T-cell (primary cell): ENCODE data around the gene PLCL1. TPM values are rescaled to one million over a fixed set of nuclear protein-coding genes. Genes with fewer than 3 reads are reported as not detected.

Experiments used
- ATAC-seq, 4 experiments: fragments of 200-7000 bp in 3 of 4; fragments of 150-1000 bp in 1 of 4; cut with Tn5 transposase; replicated peaks in 1 of 4; 1 replicate in 3 of 4; 2 replicates in 1 of 4; pipeline ENCODE4 v1.10.0; 2021; ENCODE audit warnings: moderate library complexity in 3 of 4, mild to moderate bottlenecking in 2 of 4, moderate number of reproducible peaks in 1 of 4
- CTCF ChIA-PET, 2 donors: fragments of 300-600 bp; sonication (Branson Sonifier 250); formaldehyde crosslinking; loops; one replicate each; lab custom pipeline; 2022; ENCODE audit warnings: antibody characterized with exemption in 2 of 2; lab: Charles Lee
- POLR2A ChIA-PET, 2 donors: fragments of 300-600 bp; sonication (Branson Sonifier 250); formaldehyde crosslinking; loops; one replicate each; lab custom pipeline; 2022; ENCODE audit warnings: antibody characterized with exemption in 2 of 2; lab: Charles Lee
- DNase-seq, 35 experiments: peaks; one replicate each; pipeline versions ENCODE4 v3.0.0 to v3.0.0-alpha.2; 2013 to 2023
- H3K27ac ChIP-seq: one replicate; pipeline ENCODE4 v1.5.1; 2013; ENCODE audit warnings: low read length
- H3K27me3 ChIP-seq, 2 experiments: replicated peaks in 1 of 2; 1 replicate in 1 of 2; 2 replicates in 1 of 2; pipeline versions ENCODE4 v1.6.1 to v1.7.0; 2013; ENCODE audit warnings: low read length in 1 of 2, mixed read lengths in 1 of 2; ENCODE audit not compliant: control insufficient read depth in 2 of 2, insufficient read depth in 2 of 2; ENCODE audit errors: extremely low read depth in 1 of 2
- H3K36me3 ChIP-seq, 2 donors: 1 replicate in 1 of 2; 2 replicates in 1 of 2; pipeline versions ENCODE4 v1.6.1 to v1.7.0; 2013; ENCODE audit warnings: low read length in 1 of 2; ENCODE audit not compliant: control insufficient read depth in 2 of 2, insufficient read depth in 1 of 2; ENCODE audit errors: extremely low read depth in 1 of 2
- H3K4me1 ChIP-seq, 2 experiments: 1 replicate in 1 of 2; 2 replicates in 1 of 2; pipeline versions ENCODE4 v1.6.1 to v1.7.0; 2013; ENCODE audit warnings: low read length in 2 of 2, mixed read lengths in 1 of 2; ENCODE audit not compliant: insufficient read depth in 2 of 2, control insufficient read depth in 1 of 2; ENCODE audit errors: extremely low read depth in 1 of 2
- H3K4me3 ChIP-seq, 2 donors: 1 replicate in 1 of 2; 2 replicates in 1 of 2; pipeline versions ENCODE4 v1.5.1 to v1.7.0; 2013; ENCODE audit warnings: mild to moderate bottlenecking in 2 of 2, low read length in 1 of 2, moderate library complexity in 1 of 2; ENCODE audit not compliant: control insufficient read depth in 1 of 2; ENCODE audit errors: extremely low read depth in 1 of 2
- H3K9me3 ChIP-seq: 2 replicates; pipeline ENCODE4 v1.7.0; 2013
- H3K27ac Mint-ChIP-seq, 2 donors: one replicate each; pipeline ENCODE4 v1.8.0; 2020 to 2021; ENCODE audit warnings: mild to moderate bottlenecking in 2 of 2, mixed read lengths in 2 of 2
- H3K27me3 Mint-ChIP-seq, 2 donors: one replicate each; pipeline ENCODE4 v1.8.0; 2021 to 2022; ENCODE audit warnings: mixed read lengths in 2 of 2
- H3K36me3 Mint-ChIP-seq: one replicate; pipeline ENCODE4 v1.8.0; 2021; ENCODE audit warnings: mixed read lengths
- H3K4me1 Mint-ChIP-seq, 3 donors: one replicate each; pipeline ENCODE4 v1.8.0; 2020 to 2022; ENCODE audit warnings: mixed read lengths in 3 of 3, mild to moderate bottlenecking in 1 of 3
- H3K4me3 Mint-ChIP-seq, 3 donors: one replicate each; pipeline ENCODE4 v1.8.0; 2020 to 2022; ENCODE audit warnings: mild to moderate bottlenecking in 3 of 3, mixed read lengths in 3 of 3, moderate library complexity in 3 of 3
- H3K9me3 Mint-ChIP-seq, 3 donors: one replicate each; pipeline ENCODE4 v1.8.0; 2020 to 2022; ENCODE audit warnings: mixed read lengths in 3 of 3
- WGBS: methylation state at CpG from one replicate; pipeline ENCODE4 v1.1.5; 2013; ENCODE audit warnings: missing lambda C conversion rate; ENCODE audit not compliant: insufficient coverage; 5-methylcytosine and 5-hydroxymethylcytosine counted together
- total RNA-seq, 35 experiments: library from RNA in 6 of 35; stranded (reverse) in 6 of 35; fragments of 120-200 nt in 1 of 35; gene quantifications; one replicate each; pipeline versions ENCODE4 v1.2.1 to v1.2.4 and lab custom pipeline; 2013 to 2026

The PLCL1 gene
- total RNA-seq, 5 donors from 2014 or later (not counting 1 experiment from before 2014, with no cell fraction given) = 15.3 to 24.7 (median 20.3) TPM

- H3K4me1 Mint-ChIP-seq = peaks cover 0 to 10% (median 7%) of the 10 kb centered on the region in 3 donors
- 100% methylated on average over 1 of the region's 2 CpGs for WGBS
- no peak overlapping the region for H3K27ac Mint-ChIP-seq
- H3K9me3 Mint-ChIP-seq = no peaks in the 10 kb centered on the region
- DNase-seq = no peak
- H3K9me3 ChIP-seq = no peaks in the 10 kb centered on the region
- peaks cover 0 to 3% of the 10 kb centered on the region in 2 donors for H3K36me3 ChIP-seq
- H3K27me3 Mint-ChIP-seq = no peaks in the 10 kb centered on the region
- ChIA-PET CTCF (no interaction called here), POLR2A (interaction anchor here in 1 of 2 donors (0.6 kb wide), 1 partner anchor 164 kb away, joined by 4 read pairs; no protein-coding TSS in a partner anchor)
- H3K27me3 ChIP-seq = no peaks in the 10 kb centered on the region
- no peak overlapping the region for H3K27ac ChIP-seq
- no peak overlapping the region for H3K4me3 Mint-ChIP-seq
- no peak overlapping the region for H3K4me3 ChIP-seq
- H3K4me1 ChIP-seq = no peaks in the 10 kb centered on the region
- no peak for ATAC-seq
- H3K36me3 Mint-ChIP-seq = peaks cover 30% of the 10 kb centered on the region
Observed at GRCh38 chr2:198113316-198113715, 308.9 kb downstream of the PLCL1 start.

GRCh38 chr2:198114064-198114463 lies 309.7 kb downstream of the PLCL1 start:
- ChIA-PET POLR2A (no interaction called here), CTCF (interaction anchor here in 1 of 2 donors (0.8 kb wide), 1 partner anchor 9 kb away, joined by 4 read pairs; no protein-coding TSS in a partner anchor)
- H3K36me3 Mint-ChIP-seq = peaks cover 26% of the 10 kb centered on the region
- no peak for ATAC-seq
- H3K4me1 Mint-ChIP-seq = peaks cover 0 to 10% (median 7%) of the 10 kb centered on the region in 3 donors
- H3K27ac ChIP-seq = no peak overlapping the region
- peaks cover 0 to 3% of the 10 kb centered on the region in 2 donors for H3K36me3 ChIP-seq
- H3K4me3 Mint-ChIP-seq = no peak overlapping the region
- no peaks in the 10 kb centered on the region for H3K27me3 Mint-ChIP-seq
- DNase-seq = no peak
- no peaks in the 10 kb centered on the region for H3K4me1 ChIP-seq
- no peak overlapping the region for H3K4me3 ChIP-seq
- no CpG with 5 or more reads among the region's 1 CpG for WGBS
- H3K27me3 ChIP-seq = no peaks in the 10 kb centered on the region
- H3K9me3 Mint-ChIP-seq = no peaks in the 10 kb centered on the region
- no peaks in the 10 kb centered on the region for H3K9me3 ChIP-seq
- H3K27ac Mint-ChIP-seq = no peak overlapping the region

GRCh38 chr2:198115201-198115600 lies 310.8 kb downstream of the PLCL1 start:
- Mint-ChIP-seq H3K36me3 (peaks cover 25% of the 10 kb centered on the region), H3K27ac (no peak overlapping the region), H3K4me3 (no peak overlapping the region), H3K9me3 (no peaks in the 10 kb centered on the region), H3K27me3 (no peaks in the 10 kb centered on the region), H3K4me1 (peaks cover 0 to 10% (median 7%) of the 10 kb centered on the region in 3 donors)
- Histone ChIP-seq H3K4me3 (no peak overlapping the region), H3K27me3 (no peaks in the 10 kb centered on the region), H3K4me1 (no peaks in the 10 kb centered on the region), H3K36me3 (peaks cover 0 to 3% of the 10 kb centered on the region in 2 donors), H3K27ac (no peak overlapping the region), H3K9me3 (no peaks in the 10 kb centered on the region)
- ATAC-seq (no peak), DNase-seq (no peak)
- ChIA-PET POLR2A (no interaction called here), CTCF (no interaction called here)

GRCh38 chr2:198116756-198117155 lies 312.4 kb downstream of the PLCL1 start:
- Histone ChIP-seq H3K4me1 (no peaks in the 10 kb centered on the region), H3K4me3 (no peak overlapping the region), H3K9me3 (no peaks in the 10 kb centered on the region), H3K27ac (no peak overlapping the region), H3K27me3 (no peaks in the 10 kb centered on the region), H3K36me3 (peaks cover 0 to 3% of the 10 kb centered on the region in 2 donors)
- ChIA-PET POLR2A (no interaction called here), CTCF (interaction anchor here in 1 of 2 donors (0.6 kb wide), 1 partner anchor 181 kb away, joined by 3 read pairs; no protein-coding TSS in a partner anchor)
- Mint-ChIP-seq H3K4me3 (no peak overlapping the region), H3K9me3 (peaks cover 0 to 4% (median 0%) of the 10 kb centered on the region in 3 donors), H3K27me3 (no peaks in the 10 kb centered on the region), H3K4me1 (peaks cover 0 to 12% (median 9%) of the 10 kb centered on the region in 3 donors), H3K27ac (no peak overlapping the region), H3K36me3 (peaks cover 23% of the 10 kb centered on the region)
- ATAC-seq = no peak
- WGBS = no CpG with 5 or more reads among the region's 1 CpG
- DNase-seq = no peak

- WGBS = no CpG with 5 or more reads among the region's 4 CpGs
- H3K27me3 Mint-ChIP-seq = no peaks in the 10 kb centered on the region
Observed at GRCh38 chr2:198117406-198118041, 313.1 kb downstream of the PLCL1 start.

GRCh38 chr2:198127627-198128026 lies 323.2 kb downstream of the PLCL1 start:
- no peaks in the 10 kb centered on the region for H3K9me3 ChIP-seq
- Mint-ChIP-seq H3K9me3 (no peaks in the 10 kb centered on the region), H3K4me3 (no peak overlapping the region), H3K4me1 (peaks cover 0 to 7% (median 0%) of the 10 kb centered on the region in 3 donors), H3K36me3 (peaks cover 22% of the 10 kb centered on the region), H3K27ac (no peak overlapping the region), H3K27me3 (no peaks in the 10 kb centered on the region)
- DNase-seq (peak in 34 of 35 experiments; percentile 2 to 72 (median 26)), ATAC-seq (peak; percentile 48 to 59 (median 54))
- H3K36me3 ChIP-seq = peaks cover 0 to 2% of the 10 kb centered on the region in 2 donors
- no CpG with 5 or more reads among the region's 1 CpG for WGBS
- H3K4me3 ChIP-seq = no peak overlapping the region
- ChIA-PET CTCF (interaction anchor here (0.6 to 1.6 kb wide), 13 partner anchors 10 to 1034 kb away, joined by 3 to 11 read pairs (median 3); partner anchors contain the start of gene PLCL1 (in 1 of the 2)), POLR2A (no interaction called here)
- H3K27me3 ChIP-seq = no peaks in the 10 kb centered on the region
- peaks cover 0 to 4% of the 10 kb centered on the region in 2 experiments for H3K4me1 ChIP-seq
- no peak overlapping the region for H3K27ac ChIP-seq

More at GRCh38 chr2:198117406-198118041, 313.1 kb downstream of the PLCL1 start:
- no peaks in the 10 kb centered on the region for H3K27me3 ChIP-seq
- POLR2A ChIA-PET = no interaction called here
- ATAC-seq (no peak), DNase-seq (no peak)
- H3K4me3 ChIP-seq = no peak overlapping the region
- Mint-ChIP-seq H3K4me3 (no peak overlapping the region), H3K4me1 (peaks cover 0 to 13% (median 12%) of the 10 kb centered on the region in 3 donors), H3K27ac (no peak overlapping the region), H3K36me3 (peaks cover 18% of the 10 kb centered on the region), H3K9me3 (peaks cover 0 to 4% (median 0%) of the 10 kb centered on the region in 3 donors)
- no peaks in the 10 kb centered on the region for H3K4me1 ChIP-seq
- no peak overlapping the region for H3K27ac ChIP-seq
- H3K9me3 ChIP-seq = no peaks in the 10 kb centered on the region
- H3K36me3 ChIP-seq = no peaks in the 10 kb centered on the region
- CTCF ChIA-PET = interaction anchor here in 1 of 2 donors (1.4 kb wide), 1 partner anchor 10 kb away, joined by 6 read pairs; no protein-coding TSS in a partner anchor
